Amniotic stem cell (primary cell): ENCODE results near the gene YEATS4.

Experiments
- DNase-seq: peaks from one replicate; lab custom pipeline; 2025; lab: John Stamatoyannopoulos, UW

YEATS4 gene

GRCh38 chr12:69392179-69392928, 32.8 kb downstream of the YEATS4 start:
- no peak for DNase-seq

GRCh38 chr12:69396041-69396440, 36.5 kb downstream of the YEATS4 start:
- DNase-seq, result no peak

GRCh38 chr12:69396963-69397362, 37.4 kb downstream of the YEATS4 start:
- DNase-seq, result no peak

- no peak for DNase-seq
Observed at GRCh38 chr12:69397978-69398377, 38.4 kb downstream of the YEATS4 start.

GRCh38 chr12:69401940-69402339, 42.4 kb downstream of the YEATS4 start:
- DNase-seq, result no peak

- no peak for DNase-seq
Observed at GRCh38 chr12:69404851-69405565, 45.5 kb downstream of the YEATS4 start.

- DNase-seq, result peak; percentile 85
Observed at GRCh38 chr12:69405566-69405865, 46.0 kb downstream of the YEATS4 start.

GRCh38 chr12:69406217-69406616, 46.7 kb downstream of the YEATS4 start:
- DNase-seq, result no peak

- DNase-seq, result no peak
Observed at GRCh38 chr12:69410571-69410970, 51.0 kb downstream of the YEATS4 start.

- no peak for DNase-seq
Observed at GRCh38 chr12:69412655-69413054, 53.1 kb downstream of the YEATS4 start.

GRCh38 chr12:69415471-69416275, 56.1 kb downstream of the YEATS4 start:
- DNase-seq, result peak; percentile 70

GRCh38 chr12:69417231-69417630, 57.7 kb downstream of the YEATS4 start:
- DNase-seq, result no peak

GRCh38 chr12:69417741-69418167, 58.2 kb downstream of the YEATS4 start:
- DNase-seq, result no peak

GRCh38 chr12:69419701-69420100, 60.2 kb downstream of the YEATS4 start:
- no peak for DNase-seq

GRCh38 chr12:69421548-69421947, 62.0 kb downstream of the YEATS4 start:
- DNase-seq, result no peak

GRCh38 chr12:69423037-69423905, 63.7 kb downstream of the YEATS4 start:
- no peak for DNase-seq

GRCh38 chr12:69425417-69425816, 65.9 kb downstream of the YEATS4 start:
- DNase-seq, result no peak

GRCh38 chr12:69428351-69429073, 69.0 kb downstream of the YEATS4 start:
- no peak for DNase-seq

GRCh38 chr12:69430942-69431590, 71.5 kb downstream of the YEATS4 start:
- DNase-seq, result no peak

- no peak for DNase-seq
Observed at GRCh38 chr12:69431591-69432222, 72.2 kb downstream of the YEATS4 start.
